BJ (cell line): Measurements from ENCODE around the gene HRH1. TPM values are rescaled to one million over a fixed set of nuclear protein-coding genes. Genes with fewer than 3 reads are reported as not detected.

Experiments
- CTCF ChIA-PET: fragments of 350-600 bp; formaldehyde crosslinking; extraction: SDS; loops from one replicate; lab custom pipeline; 2021; ENCODE audit warnings: antibody characterized with exemption, inconsistent platforms; lab: Yijun Ruan, JAX
- POLR2A ChIA-PET: fragments of 300-600 bp; sonication (Branson Sonifier 250); formaldehyde crosslinking; extraction: SDS; loops from one replicate; lab custom pipeline; 2021; ENCODE audit warnings: antibody characterized with exemption; lab: Charles Lee
- DNase-seq: peaks from one replicate; pipeline ENCODE4 v3.0.0-alpha.2; 2011; ENCODE audit warnings: low read depth
- H3K27me3 ChIP-seq: 2 replicates; pipeline ENCODE4 v1.6.0; 2011; ENCODE audit warnings: low read length; ENCODE audit not compliant: control insufficient read depth, insufficient read depth
- H3K36me3 ChIP-seq: 2 replicates; pipeline ENCODE4 v1.5.1; 2011; ENCODE audit warnings: low read length; ENCODE audit not compliant: control insufficient read depth, insufficient read depth
- H3K4me3 ChIP-seq: 2 replicates; pipeline ENCODE4 v1.5.1; 2011; ENCODE audit warnings: low read depth, mild to moderate bottlenecking, control low read depth, low read length
- CTCF ChIP-seq: IDR thresholded peaks from 2 replicates; pipeline ENCODE4 v1.5.1; 2011; ENCODE audit warnings: low read depth, mild to moderate bottlenecking, control low read depth, inconsistent platforms, low read length, moderate library complexity; ENCODE audit not compliant: insufficient read depth
- polyA plus RNA-seq: library from polyadenylated mRNA; depleted of rRNA; stranded (reverse); fragments of >200 nt; gene quantifications from 2 replicates; pipeline ENCODE4 v1.2.3, GENCODE V29; 2011

Gene HRH1
- polyA plus RNA-seq, 1 experiment: 8.8 TPM

DNA sequence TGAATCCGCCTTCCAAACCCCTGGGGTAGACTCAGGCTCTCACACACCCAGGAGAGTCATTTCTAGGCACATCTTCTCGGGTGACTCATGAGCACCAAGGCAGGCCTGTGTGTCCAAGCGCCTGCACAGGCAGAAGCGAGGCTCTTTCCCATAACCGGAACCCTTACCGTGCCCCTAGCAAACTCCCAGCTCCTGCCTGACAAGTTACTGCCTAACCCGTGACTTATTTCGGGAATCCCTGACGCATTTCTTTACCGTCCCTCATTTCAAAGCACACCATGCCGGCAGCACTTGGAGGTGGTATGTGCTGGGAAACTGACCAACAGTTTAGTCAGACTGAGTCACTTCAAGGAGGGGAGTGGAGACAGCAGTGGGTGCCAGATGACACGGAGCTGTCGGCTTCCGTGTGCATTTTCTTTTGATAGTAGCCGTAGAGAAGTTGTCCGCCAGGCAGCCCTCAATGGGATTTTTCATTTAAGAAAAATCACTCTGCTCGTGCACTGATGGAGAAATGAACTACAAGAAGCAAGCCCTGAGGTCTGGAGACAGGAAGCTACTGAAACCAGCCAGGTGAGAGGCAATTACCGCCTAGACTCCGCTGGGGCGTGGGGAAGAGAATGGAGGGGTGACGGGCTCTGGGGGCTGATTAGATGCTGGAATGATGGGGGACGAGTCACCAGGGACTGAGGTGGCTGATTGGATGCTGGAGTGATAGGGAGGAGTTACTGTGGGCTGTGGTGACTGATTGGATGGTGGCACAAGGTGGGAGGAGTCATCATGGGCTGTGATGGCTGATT, 17.3 kb upstream of the HRH1 start:
- CTCF ChIA-PET: interaction anchor here (0.7 to 1.4 kb wide), 4 partner anchors 12 to 77 kb away, joined by 3 to 4 read pairs (median 4); partner anchors contain the start of gene HRH1
- H3K27me3 ChIP-seq: no peaks in the 10 kb centered on the region
- DNase-seq: peak; percentile 100
- no peak for TF ChIP-seq CTCF
- no peaks in the 10 kb centered on the region for H3K36me3 ChIP-seq
- H3K4me3 ChIP-seq: peak overlapping the region; percentile 9; the same call in 1 of the 2 replicates
- POLR2A ChIA-PET: no interaction called here

- ChIA-PET POLR2A (no interaction called here), CTCF (interaction anchor here (0.6 to 1.3 kb wide), 2 partner anchors 41 to 62 kb away, joined by 3 read pairs; no protein-coding TSS in a partner anchor)
- H3K27me3 ChIP-seq: no peaks in the 10 kb centered on the region
- TF ChIP-seq CTCF: no peak
- no peaks in the 10 kb centered on the region for H3K36me3 ChIP-seq
- DNase-seq: no peak
- peak overlapping the region; percentile 3; the same call in 1 of the 2 replicates for H3K4me3 ChIP-seq
Observed at GRCh38 chr3:11137627-11137959, 16.7 kb upstream of the HRH1 start.

- Histone ChIP-seq H3K4me3 (no peak overlapping the region), H3K36me3 (no peaks in the 10 kb centered on the region), H3K27me3 (no peaks in the 10 kb centered on the region)
- CTCF ChIA-PET: interaction anchor here (0.6 to 4.1 kb wide), 3 partner anchors 17 to 78 kb away, joined by 3 to 14 read pairs (median 8); partner anchors contain the start of gene HRH1
- DNase-seq: no peak
- POLR2A ChIA-PET: no interaction called here
- TF ChIP-seq CTCF: no peak
Observed at GRCh38 chr3:11138371-11138770, 15.9 kb upstream of the HRH1 start.

GRCh38 chr3:11140030-11140712, 14.1 kb upstream of the HRH1 start:
- DNase-seq: no peak
- ChIA-PET POLR2A (no interaction called here), CTCF (interaction anchor here (1.1 to 4.1 kb wide), 4 partner anchors 15 to 80 kb away, joined by 3 to 14 read pairs (median 6); partner anchors contain the start of gene HRH1)
- no peaks in the 10 kb centered on the region for H3K27me3 ChIP-seq
- no peak for TF ChIP-seq CTCF
- no peaks in the 10 kb centered on the region for H3K36me3 ChIP-seq
- H3K4me3 ChIP-seq: no peak overlapping the region

GRCh38 chr3:11140713-11141104, 13.6 kb upstream of the HRH1 start:
- Histone ChIP-seq H3K27me3 (no peaks in the 10 kb centered on the region), H3K36me3 (no peaks in the 10 kb centered on the region), H3K4me3 (no peak overlapping the region)
- ChIA-PET POLR2A (no interaction called here), CTCF (interaction anchor here (1.1 to 4.1 kb wide), 3 partner anchors 14 to 81 kb away, joined by 3 to 14 read pairs (median 3); partner anchors contain the start of gene HRH1)
- TF ChIP-seq CTCF: no peak
- DNase-seq: no peak
